Body of pancreas (tissue), 4 donors: ENCODE results near the gene PASD1. TPM values are rescaled to one million over a fixed set of nuclear protein-coding genes. Genes with fewer than 3 reads are reported as not detected.

Experiments used
- ATAC-seq: fragments of 150-250 bp; one replicate; pipeline ENCODE4 v1.9.1; 2016
- DNase-seq, 4 donors: peaks; one replicate each; pipeline ENCODE4 v3.0.0-alpha.2; 2019
- H3K27ac ChIP-seq, 4 donors: fragments of 200-600 bp; sonication (generic); 1 replicate in 3 of 4; 2 replicates in 1 of 4; pipeline versions ENCODE4 v1.5.1 to v1.6.1; 2016 to 2019; ENCODE audit warnings: mild to moderate bottlenecking in 1 of 4, mixed read lengths in 1 of 4, moderate library complexity in 1 of 4
- H3K27me3 ChIP-seq, 2 donors: fragments of 200-600 bp; sonication (generic); one replicate each; pipeline ENCODE4 v1.6.0; 2016; ENCODE audit warnings: mild to moderate bottlenecking in 1 of 2
- H3K36me3 ChIP-seq, 2 donors: fragments of 200-600 bp; sonication (generic); replicated peaks in 1 of 2; 2 replicates each; pipeline ENCODE4 v1.5.1; 2016; ENCODE audit warnings: low read depth in 2 of 2; ENCODE audit not compliant: insufficient read depth in 1 of 2
- H3K4me1 ChIP-seq: fragments of 200-600 bp; sonication (generic); one replicate; pipeline ENCODE4 v1.6.0; 2016
- H3K4me3 ChIP-seq, 2 donors: fragments of 200-600 bp; sonication (generic); 1 replicate in 1 of 2; 2 replicates in 1 of 2; pipeline ENCODE4 v1.5.1; 2016 to 2019
- H3K9me3 ChIP-seq, 3 donors: fragments of 200-600 bp; sonication (generic); 1 replicate in 2 of 3; 2 replicates in 1 of 3; pipeline ENCODE4 v1.5.1; 2016
- POLR2A ChIP-seq, 3 donors: fragments of 450-650 bp; IDR thresholded peaks; one replicate each; pipeline ENCODE4 v1.6.1; 2016; ENCODE audit warnings: antibody characterized with exemption in 3 of 3, mild to moderate bottlenecking in 2 of 3
- WGBS, 2 donors: methylation state at CpG; one replicate each; pipeline ENCODE4 v1.1.5; 2017; 5-methylcytosine and 5-hydroxymethylcytosine counted together
- intact Hi-C: fragments of 100-400 bp; cut with DNase I; formaldehyde crosslinking; loops from one replicate; pipeline ENCODE4 v1.15.1; 2023
- total RNA-seq, 2 donors: library from RNA; depleted of rRNA; stranded (reverse); fragments of >200 nt; gene quantifications; one replicate each; pipeline ENCODE4 v1.1.0, GENCODE V29; 2016
- TF ChIP-seq, protein P1 (sequence below), 7 experiments: fragments of 450-650 bp in 4 of 7; fragments of 200-600 bp in 3 of 7; sonication (generic) in 3 of 7; IDR thresholded peaks; one replicate each; pipeline ENCODE4 v1.5.1; 2016 to 2019; ENCODE audit warnings: antibody characterized with exemption in 7 of 7

PASD1 gene
- total RNA-seq, 2 donors from 2014 or later = not detected

GRCh38 chrX:151713849-151714248, 150.4 kb downstream of the PASD1 start:
- no peaks in the 10 kb centered on the region for H3K4me1 ChIP-seq
- peak in 3 of 4 donors; percentile 9 to 38 (median 22) for DNase-seq
- H3K9me3 ChIP-seq = no peaks in the 10 kb centered on the region
- 29 to 50% methylated on average over 1 to 2 of the region's 3 CpGs for WGBS, 2 donors
- ATAC-seq = no peak
- intact Hi-C loops = no loop called here
- TF ChIP-seq POLR2A (IDR thresholded peaks at IDR 0.05) = no peak
- TF ChIP-seq, protein P1, sequence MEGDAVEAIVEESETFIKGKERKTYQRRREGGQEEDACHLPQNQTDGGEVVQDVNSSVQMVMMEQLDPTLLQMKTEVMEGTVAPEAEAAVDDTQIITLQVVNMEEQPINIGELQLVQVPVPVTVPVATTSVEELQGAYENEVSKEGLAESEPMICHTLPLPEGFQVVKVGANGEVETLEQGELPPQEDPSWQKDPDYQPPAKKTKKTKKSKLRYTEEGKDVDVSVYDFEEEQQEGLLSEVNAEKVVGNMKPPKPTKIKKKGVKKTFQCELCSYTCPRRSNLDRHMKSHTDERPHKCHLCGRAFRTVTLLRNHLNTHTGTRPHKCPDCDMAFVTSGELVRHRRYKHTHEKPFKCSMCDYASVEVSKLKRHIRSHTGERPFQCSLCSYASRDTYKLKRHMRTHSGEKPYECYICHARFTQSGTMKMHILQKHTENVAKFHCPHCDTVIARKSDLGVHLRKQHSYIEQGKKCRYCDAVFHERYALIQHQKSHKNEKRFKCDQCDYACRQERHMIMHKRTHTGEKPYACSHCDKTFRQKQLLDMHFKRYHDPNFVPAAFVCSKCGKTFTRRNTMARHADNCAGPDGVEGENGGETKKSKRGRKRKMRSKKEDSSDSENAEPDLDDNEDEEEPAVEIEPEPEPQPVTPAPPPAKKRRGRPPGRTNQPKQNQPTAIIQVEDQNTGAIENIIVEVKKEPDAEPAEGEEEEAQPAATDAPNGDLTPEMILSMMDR (IDR thresholded peaks at IDR 0.05) = peak in 5 of 7 experiments; percentile 19 to 31 (median 26)
- no peak overlapping the region for H3K4me3 ChIP-seq
- no peaks in the 10 kb centered on the region for H3K36me3 ChIP-seq
- H3K27ac ChIP-seq = no peak overlapping the region
- H3K27me3 ChIP-seq = no peaks in the 10 kb centered on the region

GRCh38 chrX:151714362-151714761, 150.9 kb downstream of the PASD1 start:
- Histone ChIP-seq H3K27ac (no peak overlapping the region), H3K36me3 (no peaks in the 10 kb centered on the region), H3K4me1 (no peaks in the 10 kb centered on the region), H3K9me3 (no peaks in the 10 kb centered on the region), H3K27me3 (no peaks in the 10 kb centered on the region), H3K4me3 (no peak overlapping the region)
- no peak for DNase-seq
- ATAC-seq = no peak
- TF ChIP-seq, protein P1 (IDR thresholded peaks at IDR 0.05) = no peak
- no peak for TF ChIP-seq POLR2A (IDR thresholded peaks at IDR 0.05)
- WGBS, 2 donors = 52 to 56% methylated on average over 3 to 4 of the region's 5 CpGs
- intact Hi-C loops = no loop called here

DNA sequence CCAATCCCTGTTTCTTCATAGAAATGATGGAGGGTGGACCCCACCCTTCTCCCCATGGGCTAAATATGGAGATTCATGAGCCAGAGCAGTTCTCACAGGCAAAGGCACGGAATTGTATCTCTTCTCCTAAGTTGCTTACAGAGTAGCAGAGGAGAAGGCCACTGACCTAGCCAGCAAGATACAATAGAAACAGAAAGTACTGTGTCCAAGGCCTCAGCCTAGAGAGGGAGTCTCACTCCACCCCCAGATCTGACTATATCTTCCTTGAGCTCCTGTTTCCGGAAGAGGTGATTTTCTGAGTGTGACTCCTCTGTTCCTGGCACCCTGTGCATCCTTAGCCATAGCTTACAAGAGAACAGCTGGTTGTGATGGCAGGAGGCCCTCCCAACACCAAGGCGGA, 152.3 kb downstream of the PASD1 start, which contains the start of gene FATE1:
FATE1 (plus strand) TSS at position 284 of the 400 bp plus-strand sequence; CDS start at position 369, 85 bp downstream.
- ATAC-seq (no peak), DNase-seq (no peak)
- intact Hi-C loops = no loop called here
- no peaks in the 10 kb centered on the region for H3K9me3 ChIP-seq
- TF ChIP-seq, protein P1 (IDR thresholded peaks at IDR 0.05) = no peak
- no peak for TF ChIP-seq POLR2A (IDR thresholded peaks at IDR 0.05)
- no peak within 1 kb of the TSS for H3K4me3 ChIP-seq
- WGBS, 2 donors = 71% methylated on average over 2 of the region's 3 CpGs; no CpG with 5 or more reads in 1 of the 2 donors
- no peaks in the 10 kb centered on the region for H3K36me3 ChIP-seq
- H3K27ac ChIP-seq = no peak within 1 kb of the TSS
- no peaks in the 10 kb centered on the region for H3K4me1 ChIP-seq
- H3K27me3 ChIP-seq = no peaks in the 10 kb centered on the region

GRCh38 chrX:151722241-151722846, 158.9 kb downstream of the PASD1 start:
- no peak overlapping the region for H3K4me3 ChIP-seq

More at GRCh38 chrX:151722241-151722846, 158.9 kb downstream of the PASD1 start:
- intact Hi-C loops = no loop called here
- H3K27ac ChIP-seq = no peak overlapping the region
- H3K36me3 ChIP-seq = no peaks in the 10 kb centered on the region
- 27 to 39% methylated on average over 7 to 23 of the region's 24 CpGs for WGBS, 2 donors
- TF ChIP-seq, protein P1 (IDR thresholded peaks at IDR 0.05) = peak in 6 of 7 experiments; percentile 13 to 50 (median 29)
- TF ChIP-seq POLR2A (IDR thresholded peaks at IDR 0.05) = no peak
- H3K4me1 ChIP-seq = peaks cover 11% of the 10 kb centered on the region
- ATAC-seq (peak; percentile 48), DNase-seq (peak; percentile 36 to 67 (median 44))
- no peaks in the 10 kb centered on the region for H3K27me3 ChIP-seq
- H3K9me3 ChIP-seq = no peaks in the 10 kb centered on the region
